Heart right ventricle (tissue), 16 donors: Measurements from ENCODE around the gene IL25. TPM values are rescaled to one million over a fixed set of nuclear protein-coding genes. Genes with fewer than 3 reads are reported as not detected.

Source experiments
- ATAC-seq, 8 donors: fragments of 200-7000 bp; cut with Tn5 transposase; one replicate each; pipeline ENCODE4 v1.9.1; 2020; ENCODE audit warnings: mild to moderate bottlenecking in 8 of 8, moderate library complexity in 8 of 8, moderate number of reproducible peaks in 1 of 8
- DNase-seq, 2 donors: peaks; one replicate each; pipeline ENCODE4 v3.0.0-alpha.2; 2020
- H3K27ac ChIP-seq, 10 donors: fragments of 200-600 bp; sonication (generic) in 2 of 10; one replicate each; pipeline versions ENCODE4 v1.5.0 to v1.8.0; 2020 to 2022; ENCODE audit warnings: mild to moderate bottlenecking in 3 of 10
- H3K27me3 ChIP-seq, 7 donors: fragments of 200-600 bp; one replicate each; pipeline ENCODE4 v1.8.0; 2021 to 2022; ENCODE audit warnings: mild to moderate bottlenecking in 2 of 7
- H3K36me3 ChIP-seq, 9 donors: fragments of 200-600 bp; sonication (generic) in 1 of 9; one replicate each; pipeline versions ENCODE4 v1.5.0 to v1.8.0; 2020 to 2022; ENCODE audit warnings: mild to moderate bottlenecking in 2 of 9
- H3K4me1 ChIP-seq, 9 donors: fragments of 200-600 bp; sonication (generic) in 1 of 9; one replicate each; pipeline versions ENCODE4 v1.5.0 to v1.8.0; 2020 to 2022; ENCODE audit warnings: mild to moderate bottlenecking in 4 of 9
- H3K4me3 ChIP-seq, 10 donors: fragments of 200-600 bp; sonication (generic) in 2 of 10; one replicate each; pipeline versions ENCODE4 v1.5.0 to v1.8.0; 2020 to 2022; ENCODE audit warnings: mild to moderate bottlenecking in 7 of 10, moderate library complexity in 2 of 10
- H3K9me3 ChIP-seq, 11 donors: fragments of 200-600 bp in 10 of 11; sonication (generic) in 2 of 11; one replicate each; pipeline versions ENCODE4 v1.5.0 to v1.8.0; 2013 to 2022; ENCODE audit warnings: mild to moderate bottlenecking in 2 of 11, control low read depth in 1 of 11, moderate library complexity in 1 of 11
- CTCF ChIP-seq, 9 donors: fragments of 200-600 bp; sonication (generic) in 2 of 9; IDR thresholded peaks; one replicate each; pipeline versions ENCODE4 v1.5.0 to v1.8.0; 2021 to 2022; ENCODE audit warnings: antibody characterized with exemption in 9 of 9, mild to moderate bottlenecking in 5 of 9, moderate library complexity in 1 of 9
- WGBS, 2 donors: extraction: QIAGEN DNeasy Blood & Tissue Kit; methylation state at CpG; one replicate each; pipeline ENCODE4 v1.1.7; 2013; ENCODE audit warnings: inconsistent platforms in 1 of 2; 5-methylcytosine and 5-hydroxymethylcytosine counted together
- intact Hi-C, 10 donors: fragments of 100-400 bp; cut with DNase I; formaldehyde crosslinking; loops; one replicate each; pipeline versions ENCODE4 v1.11.1 to v1.14.2; 2022
- polyA plus RNA-seq, 2 donors: library from polyadenylated mRNA; stranded (reverse); fragments of 200-250 nt; gene quantifications; one replicate each; pipeline ENCODE4 v1.2.3, GENCODE V29; 2013
- total RNA-seq, 10 donors: library from RNA; stranded (reverse); fragmentation: NEBNext Ultra II Directional in 3 of 10; extraction: Animal tissue kit (Norgen Biotek cat#: 25700) in 3 of 10; gene quantifications; one replicate each; pipeline versions ENCODE4 v1.2.1 to v1.2.4, GENCODE V29; 2021 to 2023
- donor health status: Arrhythmogenic right ventricular cardiomyopathy.
- donor health status: ischemic (EF 13 %, LVEDD 7.1; RV severe dilation, severe dysfunction).
- donor health status: healthy with polysubstance abuse.
- donor health status: DM: no; HTN: yes; CAD: no.
- donor health status: DM: no; HTN: no; CAD: no.
- donor health status: ischemic (EF 25% LVEDD 6.9; RV normal size, moderate dysfunction).
- donor health status: ischemic (EF 25% LVEDD 5.7; RV mildly dilated, moderate dysfunction).
- donor health status: healthy.
- donor health status: DM: yes; HTN: yes; CAD: no.
- donor health status: Ischemic cardiomyopathy.
- donor health status: ischemic (EF 35%, LVEDD 5.7; RV mildly dilated, moderate dysfunction).
- donor health status: nonischemic (EF 11% LVEDD 7.7; RV severe dilation, severe dysfunction).
- donor health status: DM: yes; HTN: yes; CAD: no.
- donor health status: PGD.
- donor health status: ischemic (EF 29% LVEDD 5.4; RV normal size, mild dysfunction).
- donor health status: nonischemic (EF 23%, LVEDD 6.1; RV moderate dilation, normal function).

Gene IL25
- total and polyA plus RNA-seq, 12 donors = 0.29 TPM; not detected in 11

GRCh38 chr14:23339506-23340268 is 32.9 kb upstream of the IL25 start:
- H3K4me3 ChIP-seq = no peak overlapping the region
- no peak for DNase-seq
- H3K9me3 ChIP-seq = peaks cover 0 to 12% (median 0%) of the 10 kb centered on the region in 11 donors
- WGBS, 2 donors = 82 to 83% methylated on average over 1 of the region's 1 CpG
- intact Hi-C loops = loop anchor here in 2 of 10 donors (5.0 to 10.0 kb wide), 2 partner anchors 33 to 75 kb away; partner anchors contain the start of gene IL25 (in 1 of the 2)
- no peaks in the 10 kb centered on the region for H3K27me3 ChIP-seq
- no peak for ATAC-seq
- no peaks in the 10 kb centered on the region for H3K36me3 ChIP-seq
- H3K4me1 ChIP-seq = no peaks in the 10 kb centered on the region
- H3K27ac ChIP-seq = no peak overlapping the region
- TF ChIP-seq CTCF (IDR thresholded peaks at IDR 0.05) = no peak

- WGBS, 2 donors = 63 to 69% methylated on average over 3 of the region's 3 CpGs
- Histone ChIP-seq H3K4me1 (no peaks in the 10 kb centered on the region), H3K36me3 (no peaks in the 10 kb centered on the region), H3K4me3 (no peak overlapping the region), H3K27me3 (no peaks in the 10 kb centered on the region), H3K9me3 (peaks cover 0 to 10% (median 0%) of the 10 kb centered on the region in 11 donors), H3K27ac (no peak overlapping the region)
- intact Hi-C loops = no loop called here
- no peak for TF ChIP-seq CTCF (IDR thresholded peaks at IDR 0.05)
- ATAC-seq = no peak
- DNase-seq = no peak
Observed at GRCh38 chr14:23344481-23344880, 28.1 kb upstream of the IL25 start.

- intact Hi-C loops = no loop called here
- Histone ChIP-seq H3K9me3 (no peaks in the 10 kb centered on the region), H3K36me3 (no peaks in the 10 kb centered on the region), H3K27me3 (peaks cover 0 to 8% (median 0%) of the 10 kb centered on the region in 7 donors), H3K27ac (no peak overlapping the region), H3K4me1 (no peaks in the 10 kb centered on the region), H3K4me3 (no peak overlapping the region)
- 54 to 55% methylated on average over 13 of the region's 13 CpGs for WGBS, 2 donors
- ATAC-seq (peak in 6 of 8 donors; percentile 22 to 47 (median 41)), DNase-seq (no peak)
- TF ChIP-seq CTCF (IDR thresholded peaks at IDR 0.05) = no peak
Observed at GRCh38 chr14:23345987-23346692, 26.5 kb upstream of the IL25 start.

GRCh38 chr14:23346693-23347405 is 25.8 kb upstream of the IL25 start:
- H3K4me3 ChIP-seq = no peak overlapping the region
- H3K27me3 ChIP-seq = peaks cover 0 to 15% (median 0%) of the 10 kb centered on the region in 7 donors
- no peak overlapping the region for H3K27ac ChIP-seq
- no peak for TF ChIP-seq CTCF (IDR thresholded peaks at IDR 0.05)
- H3K4me1 ChIP-seq = peaks cover 0 to 4% (median 3%) of the 10 kb centered on the region in 9 donors
- no peaks in the 10 kb centered on the region for H3K36me3 ChIP-seq
- 75 to 82% methylated on average over 26 to 27 of the region's 27 CpGs for WGBS, 2 donors
- ATAC-seq (peak in 7 of 8 donors; percentile 10 to 36 (median 31)), DNase-seq (no peak)
- intact Hi-C loops = no loop called here
- H3K9me3 ChIP-seq = no peaks in the 10 kb centered on the region
